Hepatocyte (in vitro differentiated cells): ENCODE data around the gene CABP4.

Experiments used
- CTCF ChIP-seq: fragments of 200-600 bp; sonication (generic); IDR thresholded peaks from 2 replicates; pipeline ENCODE4 v1.5.1; 2016; ENCODE audit warnings: antibody characterized with exemption, mild to moderate bottlenecking; ENCODE audit not compliant: poor library complexity
- EZH2phosphoT487 ChIP-seq: fragments of 200-600 bp; sonication (generic); IDR thresholded peaks from one replicate; pipeline ENCODE4 v1.6.1; 2018; ENCODE audit warnings: antibody characterized with exemption, mild to moderate bottlenecking, low read depth, moderate library complexity; ENCODE audit not compliant: unreplicated experiment, severe bottlenecking

GRCh38 chr11:67497656-67498291, 42.6 kb downstream of the CABP4 start:
- TF ChIP-seq CTCF, result no peak
- no peak for TF ChIP-seq EZH2phosphoT487
